ENCODE results near the gene NLRC4. TPM values are rescaled to one million over a fixed set of nuclear protein-coding genes. Genes with fewer than 3 reads are reported as not detected.

The NLRC4 gene
- total and polyA plus RNA-seq, 4 donors = 0.82 to 2.9 (median 1.5) TPM

- WGBS = 95% methylated on average over 5 of the region's 5 CpGs
Measured at GRCh38 chr2:32235315-32235714, 29.4 kb downstream of the NLRC4 start.

More at GRCh38 chr2:32235315-32235714, 29.4 kb downstream of the NLRC4 start:
- no peak overlapping the region for H3K27ac ChIP-seq (ENCODE audit: low read depth in 1 of 2, low read length in 2 of 2)
- DNase-seq (ENCODE audit: low spot score) = no peak
- H3K9ac ChIP-seq (ENCODE audit: low read depth in 1 of 2, low read length in 2 of 2) = no peak overlapping the region
- no peaks in the 10 kb centered on the region for H3K27me3 ChIP-seq (ENCODE audit: control insufficient read depth in 4 of 4, insufficient read depth in 4 of 4, low read length in 3 of 4)
- H3K36me3 ChIP-seq (ENCODE audit: control insufficient read depth in 4 of 4, insufficient read depth in 3 of 4, low read depth in 1 of 4, low read length in 3 of 4) = peaks cover 0 to 2% (median 0%) of the 10 kb centered on the region in 4 donors
- no peaks in the 10 kb centered on the region for H3K4me1 ChIP-seq (ENCODE audit: control insufficient read depth in 4 of 4, insufficient read depth in 4 of 4, low read length in 3 of 4)
- H3K4me3 ChIP-seq (ENCODE audit: low read depth in 1 of 3, low read length in 3 of 3) = no peak overlapping the region
- peaks cover 0 to 3% (median 0%) of the 10 kb centered on the region in 4 donors for H3K9me3 ChIP-seq (ENCODE audit: control insufficient read depth in 4 of 4, low read length in 3 of 4)
- TF ChIP-seq NR2F2 (IDR thresholded peaks at IDR 0.05) (no peak), JUND (IDR thresholded peaks at IDR 0.05) (no peak), MAX (IDR thresholded peaks at IDR 0.05) (no peak), SP1 (IDR thresholded peaks at IDR 0.05) (no peak), FOXA1 (IDR thresholded peaks at IDR 0.05) (no peak), ZBTB33 (IDR thresholded peaks at IDR 0.05) (no peak), HNF4G (IDR thresholded peaks at IDR 0.05) (no peak), HNF4A (conservative IDR thresholded peaks at IDR 0.05) (no peak), ATF3 (IDR thresholded peaks at IDR 0.05) (no peak), YY1 (IDR thresholded peaks at IDR 0.05) (no peak), RAD21 (IDR thresholded peaks at IDR 0.05) (no peak), GABPA (IDR thresholded peaks at IDR 0.05 in 1 of 2, conservative IDR thresholded peaks at IDR 0.05 in 1 of 2) (no peak), TAF1 (conservative IDR thresholded peaks at IDR 0.05) (no peak), FOXA2 (IDR thresholded peaks at IDR 0.05) (no peak), EGR1 (IDR thresholded peaks at IDR 0.05; ENCODE audit: low read depth in 2 of 2) (no peak), CTCF (IDR thresholded peaks at IDR 0.05; ENCODE audit: low read depth, low read length, missing input control) (no peak), RXRA (IDR thresholded peaks at IDR 0.05) (no peak), REST (IDR thresholded peaks at IDR 0.05) (no peak)
